Measurements from ENCODE around the gene NIPAL3. TPM values are rescaled to one million over a fixed set of nuclear protein-coding genes. Genes with fewer than 3 reads are reported as not detected.

Gene NIPAL3
- total RNA-seq, 2 experiments from 2014 or later = 58.1 to 59.2 TPM

GRCh38 chr1:24415910-24416665, 486 bp downstream of the NIPAL3 start:
- H3K36me3 Mint-ChIP-seq (ENCODE audit: low read depth) = peaks cover 28% of the 10 kb centered on the region
- peaks cover 61% of the 10 kb centered on the region for H3K4me1 Mint-ChIP-seq (ENCODE audit: low read depth)
- H3K4me3 Mint-ChIP-seq = peak overlapping the region; percentile 94
- DNase-seq = peak; percentile 20
- peak overlapping the region; percentile 94 for H3K27ac Mint-ChIP-seq
- intact Hi-C loops (cut with micrococcal nuclease) = loop anchor here (1.0 to 2.0 kb wide), 10 partner anchors 24 to 328 kb away; partner anchors contain the start of gene SRRM1
- CTCF ChIA-PET = interaction anchor here (0.7 to 6.8 kb wide), 39 partner anchors 8 to 226 kb away, joined by 3 to 43 read pairs (median 4); partner anchors contain the start of gene RCAN3
- H3K27me3 Mint-ChIP-seq (ENCODE audit: low read depth) = no peaks in the 10 kb centered on the region
- H3K9me3 Mint-ChIP-seq = no peaks in the 10 kb centered on the region

GRCh38 chr1:24416666-24417391, 1.2 kb downstream of the NIPAL3 start:
- H3K36me3 Mint-ChIP-seq (ENCODE audit: low read depth) = peaks cover 34% of the 10 kb centered on the region

DNA sequence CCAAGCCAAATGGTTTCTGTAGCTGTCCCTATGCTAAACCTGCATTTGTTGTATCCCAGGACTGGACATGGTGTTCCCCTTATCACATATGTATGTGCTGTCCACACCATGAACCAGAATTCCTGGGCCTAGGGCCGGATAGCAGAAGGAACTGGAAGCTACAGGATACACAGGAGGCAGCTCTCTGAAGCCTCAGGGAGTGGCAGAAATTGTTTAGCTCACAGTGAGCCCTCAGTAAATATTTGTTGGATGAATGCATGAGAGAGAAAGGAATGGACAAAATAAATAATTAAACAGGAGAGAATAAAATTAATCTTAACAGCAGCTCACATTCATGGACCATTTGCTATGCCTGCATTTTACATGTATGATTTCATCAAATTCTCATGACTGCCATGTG, 2.1 kb downstream of the NIPAL3 start:
- Mint-ChIP-seq H3K36me3 (ENCODE audit: low read depth) (peaks cover 40% of the 10 kb centered on the region), H3K27ac (no peak overlapping the region), H3K27me3 (ENCODE audit: low read depth) (no peaks in the 10 kb centered on the region), H3K4me1 (ENCODE audit: low read depth) (peaks cover 60% of the 10 kb centered on the region), H3K9me3 (no peaks in the 10 kb centered on the region), H3K4me3 (peak overlapping the region; percentile 16)
- CTCF ChIA-PET = interaction anchor here (0.9 to 6.8 kb wide), 13 partner anchors 25 to 219 kb away, joined by 3 to 43 read pairs (median 7); no protein-coding TSS in a partner anchor
- intact Hi-C loops (cut with micrococcal nuclease) = no loop called here
- DNase-seq = no peak

More at GRCh38 chr1:24416666-24417391, 1.2 kb downstream of the NIPAL3 start:
- intact Hi-C loops (cut with micrococcal nuclease) = no loop called here
- H3K4me3 Mint-ChIP-seq = peak overlapping the region; percentile 94
- no peaks in the 10 kb centered on the region for H3K9me3 Mint-ChIP-seq
- H3K4me1 Mint-ChIP-seq (ENCODE audit: low read depth) = peaks cover 66% of the 10 kb centered on the region
- CTCF ChIA-PET = interaction anchor here (1.0 to 6.8 kb wide), 16 partner anchors 17 to 218 kb away, joined by 3 to 43 read pairs (median 6); partner anchors contain the start of gene RCAN3
- no peaks in the 10 kb centered on the region for H3K27me3 Mint-ChIP-seq (ENCODE audit: low read depth)
- peak; percentile 77 for DNase-seq
- H3K27ac Mint-ChIP-seq = peak overlapping the region; percentile 94

- H3K4me3 Mint-ChIP-seq = peak overlapping the region; percentile 19
- no peaks in the 10 kb centered on the region for H3K27me3 Mint-ChIP-seq (ENCODE audit: low read depth)
- CTCF ChIA-PET = interaction anchor here (0.6 to 6.8 kb wide), 6 partner anchors 27 to 220 kb away, joined by 3 to 43 read pairs (median 6); no protein-coding TSS in a partner anchor
- DNase-seq = peak; percentile 22
- H3K4me1 Mint-ChIP-seq (ENCODE audit: low read depth) = peaks cover 63% of the 10 kb centered on the region
- no peaks in the 10 kb centered on the region for H3K9me3 Mint-ChIP-seq
- peak overlapping the region; percentile 50 for H3K27ac Mint-ChIP-seq
- H3K36me3 Mint-ChIP-seq (ENCODE audit: low read depth) = peaks cover 53% of the 10 kb centered on the region
- intact Hi-C loops (cut with micrococcal nuclease) = no loop called here
Observed at GRCh38 chr1:24418898-24419628, 3.5 kb downstream of the NIPAL3 start.

DNA sequence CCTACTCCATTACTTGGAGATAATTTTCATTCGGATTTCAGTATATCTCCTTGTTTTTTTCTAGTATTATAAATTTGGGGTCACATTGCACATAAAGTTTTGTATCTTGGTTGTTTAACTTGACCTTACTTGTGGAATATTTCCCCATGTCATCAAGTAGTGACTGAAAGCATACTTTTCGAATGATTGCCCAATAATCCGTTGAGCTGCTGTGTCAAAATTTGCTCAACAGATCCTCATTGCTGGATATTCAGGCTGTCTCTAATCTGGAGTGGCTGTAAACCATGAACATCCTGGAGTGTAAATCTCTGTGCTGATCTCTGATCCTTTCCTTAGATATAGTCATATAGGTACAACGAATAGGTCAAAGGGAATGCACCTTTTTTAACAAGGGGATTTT, 4.9 kb downstream of the NIPAL3 start:
- H3K27ac Mint-ChIP-seq = no peak overlapping the region
- CTCF ChIA-PET = interaction anchor here (0.6 kb wide), 1 partner anchor 386 kb away, joined by 3 read pairs; no protein-coding TSS in a partner anchor
- peaks cover 66% of the 10 kb centered on the region for H3K4me1 Mint-ChIP-seq (ENCODE audit: low read depth)
- H3K4me3 Mint-ChIP-seq = no peak overlapping the region
- H3K36me3 Mint-ChIP-seq (ENCODE audit: low read depth) = peaks cover 58% of the 10 kb centered on the region
- no peaks in the 10 kb centered on the region for H3K9me3 Mint-ChIP-seq
- no peak for DNase-seq
- no peaks in the 10 kb centered on the region for H3K27me3 Mint-ChIP-seq (ENCODE audit: low read depth)
- intact Hi-C loops (cut with micrococcal nuclease) = no loop called here

DNA sequence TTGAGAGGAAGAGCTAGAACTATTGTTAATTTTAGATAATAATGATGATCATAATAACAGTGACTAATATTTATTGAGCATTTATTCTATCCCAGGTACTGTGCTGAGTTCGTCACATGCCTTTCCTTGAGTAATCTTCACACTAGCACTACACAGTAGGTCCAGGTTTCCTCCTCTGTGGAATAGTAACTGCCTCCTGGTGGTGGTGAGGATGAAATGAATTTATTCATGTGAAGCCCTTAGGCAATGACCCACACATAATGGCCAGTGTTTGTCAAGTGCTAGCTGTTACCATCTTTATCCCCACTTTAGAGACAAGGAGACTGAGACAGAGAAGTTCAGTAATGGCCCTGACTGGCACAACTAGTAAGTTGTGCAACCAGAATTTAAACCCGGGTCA, 5.9 kb downstream of the NIPAL3 start:
- Mint-ChIP-seq H3K4me3 (no peak overlapping the region), H3K27me3 (ENCODE audit: low read depth) (no peaks in the 10 kb centered on the region), H3K9me3 (no peaks in the 10 kb centered on the region), H3K4me1 (ENCODE audit: low read depth) (peaks cover 73% of the 10 kb centered on the region), H3K36me3 (ENCODE audit: low read depth) (peaks cover 60% of the 10 kb centered on the region), H3K27ac (no peak overlapping the region)
- intact Hi-C loops (cut with micrococcal nuclease) = no loop called here
- CTCF ChIA-PET = interaction anchor here (1.1 kb wide), 1 partner anchor 105 kb away, joined by 3 read pairs; no protein-coding TSS in a partner anchor
- DNase-seq = no peak

DNA sequence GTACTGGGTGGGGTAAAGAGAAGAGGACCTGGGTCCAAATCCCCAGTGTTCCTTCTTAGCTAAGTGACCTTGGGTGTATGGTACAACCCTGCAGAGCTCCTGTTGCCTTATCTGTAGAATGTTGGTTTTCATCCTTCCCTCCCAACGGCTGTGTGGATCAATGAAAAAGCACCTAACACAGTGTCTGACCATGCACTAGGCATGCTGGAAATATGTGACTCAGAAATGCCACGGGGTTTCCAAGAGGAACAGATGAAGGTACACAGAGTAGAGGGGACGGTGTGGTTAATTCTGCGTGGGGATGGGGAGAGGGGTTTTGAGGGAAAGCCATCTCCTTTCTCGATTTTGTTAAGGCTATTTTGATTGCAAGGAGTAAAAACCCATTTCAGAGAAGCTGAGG, 8.6 kb downstream of the NIPAL3 start:
- peaks cover 68% of the 10 kb centered on the region for H3K4me1 Mint-ChIP-seq (ENCODE audit: low read depth)
- H3K4me3 Mint-ChIP-seq = no peak overlapping the region
- intact Hi-C loops (cut with micrococcal nuclease) = no loop called here
- no peaks in the 10 kb centered on the region for H3K27me3 Mint-ChIP-seq (ENCODE audit: low read depth)
- CTCF ChIA-PET = interaction anchor here (2.3 to 3.3 kb wide), 2 partner anchors 9 to 163 kb away, joined by 9 to 16 read pairs; partner anchors contain the start of gene NIPAL3
- H3K36me3 Mint-ChIP-seq (ENCODE audit: low read depth) = peaks cover 66% of the 10 kb centered on the region
- DNase-seq = peak; percentile 31
- peak overlapping the region; percentile 34 for H3K27ac Mint-ChIP-seq
- H3K9me3 Mint-ChIP-seq = no peaks in the 10 kb centered on the region

- intact Hi-C loops (cut with micrococcal nuclease) = no loop called here
- CTCF ChIA-PET = interaction anchor here (0.5 to 3.3 kb wide), 7 partner anchors 10 to 225 kb away, joined by 3 to 16 read pairs (median 5); partner anchors contain the start of gene NIPAL3
- Mint-ChIP-seq H3K27ac (no peak overlapping the region), H3K27me3 (ENCODE audit: low read depth) (no peaks in the 10 kb centered on the region), H3K9me3 (no peaks in the 10 kb centered on the region), H3K4me1 (ENCODE audit: low read depth) (peaks cover 65% of the 10 kb centered on the region), H3K36me3 (ENCODE audit: low read depth) (peaks cover 58% of the 10 kb centered on the region), H3K4me3 (no peak overlapping the region)
- no peak for DNase-seq
Observed at GRCh38 chr1:24424990-24425389, 9.4 kb downstream of the NIPAL3 start.

GRCh38 chr1:24425441-24425840, 9.8 kb downstream of the NIPAL3 start:
- Mint-ChIP-seq H3K4me1 (ENCODE audit: low read depth) (peaks cover 64% of the 10 kb centered on the region), H3K9me3 (no peaks in the 10 kb centered on the region), H3K27me3 (ENCODE audit: low read depth) (no peaks in the 10 kb centered on the region), H3K36me3 (ENCODE audit: low read depth) (peaks cover 55% of the 10 kb centered on the region), H3K4me3 (no peak overlapping the region), H3K27ac (no peak overlapping the region)
- intact Hi-C loops (cut with micrococcal nuclease) = no loop called here
- DNase-seq = no peak
- CTCF ChIA-PET = interaction anchor here (0.5 to 3.3 kb wide), 6 partner anchors 10 to 225 kb away, joined by 3 to 16 read pairs (median 4); partner anchors contain the start of gene NIPAL3

GRCh38 chr1:24425922-24426321, 10.3 kb downstream of the NIPAL3 start:
- CTCF ChIA-PET = interaction anchor here (1.0 to 3.3 kb wide), 4 partner anchors 10 to 226 kb away, joined by 3 to 16 read pairs (median 5); partner anchors contain the start of gene NIPAL3
- no peak overlapping the region for H3K27ac Mint-ChIP-seq
- intact Hi-C loops (cut with micrococcal nuclease) = no loop called here

DNA sequence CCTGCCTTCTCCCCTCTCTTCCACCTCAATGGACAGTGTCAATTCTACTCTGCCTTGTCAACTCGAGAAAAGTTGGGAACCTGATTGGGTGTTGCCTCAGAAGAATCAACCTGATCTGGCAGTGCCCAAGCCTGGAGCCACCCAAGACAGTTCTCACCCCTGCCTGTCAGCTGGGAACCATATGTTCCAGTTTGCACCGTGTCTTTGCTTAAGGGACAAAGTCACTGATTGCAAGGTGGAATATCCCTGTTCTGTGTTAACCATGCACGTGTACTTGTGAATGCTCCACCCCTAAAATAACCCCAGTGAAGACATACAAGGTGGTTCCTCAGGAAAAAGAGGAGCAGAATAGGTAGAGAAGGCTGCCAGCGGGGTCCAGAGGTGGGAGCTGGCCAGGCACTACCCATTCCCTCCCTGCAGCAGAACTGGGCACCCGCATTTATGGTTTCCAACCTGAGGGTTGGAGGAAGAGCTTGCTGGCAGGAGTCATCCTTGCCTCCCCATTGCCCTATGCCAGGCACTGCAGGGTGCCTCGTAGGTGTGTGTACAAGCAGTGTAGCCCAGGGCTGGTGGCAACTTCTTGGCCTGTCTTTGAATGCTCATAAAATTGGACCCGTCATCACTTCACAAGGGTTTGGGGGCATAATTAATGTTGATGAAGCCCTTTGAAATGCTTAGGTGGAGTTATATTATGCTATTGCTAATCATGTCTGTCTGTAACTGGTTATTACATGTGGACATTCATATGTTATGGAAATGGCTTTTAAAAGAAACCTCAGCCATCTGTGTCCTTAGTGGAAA, 11.3 kb downstream of the NIPAL3 start:
- H3K4me3 Mint-ChIP-seq = no peak overlapping the region
- intact Hi-C loops (cut with micrococcal nuclease) = no loop called here
- H3K9me3 Mint-ChIP-seq = no peaks in the 10 kb centered on the region
- H3K27me3 Mint-ChIP-seq (ENCODE audit: low read depth) = no peaks in the 10 kb centered on the region
- CTCF ChIA-PET = no interaction called here
- H3K36me3 Mint-ChIP-seq (ENCODE audit: low read depth) = peaks cover 48% of the 10 kb centered on the region
- no peak overlapping the region for H3K27ac Mint-ChIP-seq
- H3K4me1 Mint-ChIP-seq (ENCODE audit: low read depth) = peaks cover 55% of the 10 kb centered on the region
- DNase-seq = no peak

More at GRCh38 chr1:24425922-24426321, 10.3 kb downstream of the NIPAL3 start:
- H3K4me3 Mint-ChIP-seq = no peak overlapping the region
- peaks cover 59% of the 10 kb centered on the region for H3K4me1 Mint-ChIP-seq (ENCODE audit: low read depth)
- no peaks in the 10 kb centered on the region for H3K27me3 Mint-ChIP-seq (ENCODE audit: low read depth)
- peaks cover 54% of the 10 kb centered on the region for H3K36me3 Mint-ChIP-seq (ENCODE audit: low read depth)
- no peaks in the 10 kb centered on the region for H3K9me3 Mint-ChIP-seq
- DNase-seq = no peak

Data from activated naive CD4-positive, alpha-beta T cell treated with anti-CD3 and anti-CD28 coated beads for 36 hours (primary cell).